Right lung (tissue), 5 donors: ENCODE measurements around the gene NGDN. TPM values are rescaled to one million over a fixed set of nuclear protein-coding genes. Genes with fewer than 3 reads are reported as not detected.
"Not testable (repeated sequence)": the region's sequence is repeated elsewhere in the genome, so short reads cannot be mapped to it uniquely, and the experiment has no call there.

Source experiments
- DNase-seq, 2 donors: peaks; one replicate each; pipeline ENCODE4 v3.0.0-alpha.2; 2013
- polyA plus RNA-seq, 5 donors: library from polyadenylated mRNA; unstranded; fragments of 120-200 nt; gene quantifications; one replicate each; pipeline versions ENCODE4 v1.2.1 to v1.2.3, GENCODE V29; 2013; ENCODE audit warnings: inconsistent platforms in 1 of 5, low replicate concordance in 1 of 5; ENCODE audit not compliant: insufficient read length in 5 of 5, insufficient read depth in 1 of 5

Gene NGDN
- polyA plus RNA-seq, 5 donors, result 60.6 to 75.5 (median 64.0) TPM

DNA sequence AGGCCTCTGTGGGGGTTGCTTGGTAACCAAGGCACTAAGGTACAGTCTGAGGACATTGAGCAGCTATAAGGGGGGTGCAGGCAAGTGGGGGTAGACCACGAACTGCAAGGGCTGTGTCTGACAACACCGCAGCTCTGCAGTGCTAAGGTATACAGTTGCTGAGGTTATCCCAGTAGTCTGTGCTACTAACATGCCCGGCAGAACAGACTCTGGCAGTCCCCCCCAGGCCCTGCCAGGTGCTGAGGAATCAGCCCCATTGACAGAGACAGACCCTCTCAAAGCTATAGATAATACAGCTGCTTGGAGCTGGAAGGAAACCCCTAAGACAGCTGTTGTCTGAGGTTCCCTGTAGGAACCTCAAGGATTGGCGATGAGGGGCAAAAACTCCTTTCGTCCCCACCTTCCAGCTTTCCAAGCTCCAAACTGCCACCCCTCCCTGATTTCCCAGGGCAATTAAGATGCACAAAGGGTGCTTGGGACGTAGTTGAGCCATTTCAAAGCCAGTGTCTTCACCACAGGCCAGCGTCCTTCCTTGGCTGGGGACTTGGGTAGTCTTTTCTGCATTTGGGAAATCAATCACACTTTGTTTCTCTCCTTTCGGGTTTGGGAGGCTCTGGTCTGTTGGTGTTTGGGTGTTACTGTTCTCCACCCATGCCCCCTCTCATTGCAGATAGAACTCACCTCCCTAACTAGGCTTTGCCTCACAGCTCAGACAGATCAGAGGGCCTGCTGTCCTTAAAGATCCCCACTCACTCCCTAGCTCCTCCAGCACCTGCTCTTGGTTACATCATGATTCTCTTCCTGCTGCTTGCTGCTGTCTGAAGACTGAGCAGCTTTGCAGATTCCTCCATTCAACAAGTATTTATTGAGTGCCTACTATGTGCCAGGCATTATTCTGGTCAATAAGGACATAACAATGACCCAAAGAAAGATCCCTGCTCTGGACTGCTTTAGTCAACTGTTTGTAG lies 32.1 kb upstream of the NGDN start:
- DNase-seq, result no peak

DNA sequence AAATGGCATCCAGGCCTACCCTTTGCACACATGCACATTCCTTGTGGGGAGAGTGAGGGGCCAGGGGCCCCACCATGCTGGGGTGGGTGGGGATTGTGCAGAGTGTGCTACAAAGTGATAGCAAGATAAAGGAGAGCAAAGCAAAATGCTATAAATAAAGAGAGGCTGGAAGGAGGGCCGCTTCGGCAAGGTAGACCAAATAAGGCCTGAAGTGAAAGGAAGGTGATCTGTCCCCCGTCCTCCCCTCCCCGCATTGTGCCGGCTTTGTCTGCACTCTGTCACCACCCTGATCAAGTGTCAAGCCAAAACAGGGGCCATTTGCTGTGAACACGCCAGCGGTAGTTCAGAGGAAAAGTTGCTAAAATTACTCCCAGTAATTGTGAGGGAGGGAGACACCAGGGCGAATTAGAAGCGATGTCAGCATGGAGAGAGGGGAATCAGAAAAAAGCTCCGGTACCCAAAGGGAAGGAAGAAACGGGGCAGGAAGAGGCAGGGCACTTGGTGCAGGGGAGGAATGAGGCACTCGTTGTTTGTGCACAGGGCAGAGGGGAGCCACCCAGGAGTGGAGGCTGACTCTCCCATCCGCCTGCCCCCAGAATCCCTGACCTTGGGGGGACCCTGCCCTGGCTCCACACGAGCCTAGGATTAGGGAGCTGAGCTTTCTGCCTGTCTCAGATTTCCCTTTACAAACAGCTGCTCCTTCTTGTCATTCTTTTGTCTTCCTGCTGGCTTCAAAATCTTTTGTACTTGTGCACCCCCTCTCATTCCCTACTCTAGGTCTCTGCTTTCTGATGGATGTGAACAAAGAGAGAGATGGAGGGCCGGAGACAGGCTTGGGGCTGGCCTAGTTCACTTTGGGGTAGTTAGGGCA lies 31.2 kb upstream of the NGDN start:
- DNase-seq, result no peak

DNA sequence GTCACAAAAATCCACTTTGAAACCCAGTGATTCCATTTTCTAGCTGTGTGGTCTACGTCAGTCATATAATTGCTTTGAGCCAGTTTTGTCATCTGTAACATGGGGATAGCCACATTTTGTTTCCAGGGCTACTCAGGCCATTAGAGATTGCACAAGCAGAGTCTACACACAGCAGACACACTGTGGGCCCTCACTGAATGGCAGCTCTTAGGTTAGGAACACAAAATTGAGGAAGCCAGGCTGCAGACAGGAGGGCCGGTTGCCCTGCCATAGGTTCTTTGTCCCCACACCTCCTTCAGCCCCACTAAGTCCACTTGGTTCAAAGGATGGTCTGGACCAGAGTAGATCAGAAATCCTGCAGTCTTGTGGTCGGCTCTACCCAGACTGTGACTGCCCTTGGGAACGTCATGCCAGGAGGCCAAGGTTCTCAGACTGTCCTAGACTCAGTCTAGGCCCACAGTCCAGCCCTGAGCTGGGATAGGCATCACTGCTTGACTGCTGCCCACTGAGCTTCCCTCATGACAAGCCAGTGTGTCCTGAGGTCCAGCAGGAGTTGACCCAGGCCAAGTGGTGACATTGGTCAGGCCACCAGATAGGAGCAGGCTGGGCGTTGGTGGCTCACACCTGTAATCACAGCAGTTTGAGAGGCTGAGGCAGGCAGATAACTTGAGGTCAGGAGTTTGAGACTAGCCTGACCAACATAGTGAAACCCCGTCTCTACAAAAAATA lies 30.2 kb upstream of the NGDN start:
- no peak for DNase-seq

DNA sequence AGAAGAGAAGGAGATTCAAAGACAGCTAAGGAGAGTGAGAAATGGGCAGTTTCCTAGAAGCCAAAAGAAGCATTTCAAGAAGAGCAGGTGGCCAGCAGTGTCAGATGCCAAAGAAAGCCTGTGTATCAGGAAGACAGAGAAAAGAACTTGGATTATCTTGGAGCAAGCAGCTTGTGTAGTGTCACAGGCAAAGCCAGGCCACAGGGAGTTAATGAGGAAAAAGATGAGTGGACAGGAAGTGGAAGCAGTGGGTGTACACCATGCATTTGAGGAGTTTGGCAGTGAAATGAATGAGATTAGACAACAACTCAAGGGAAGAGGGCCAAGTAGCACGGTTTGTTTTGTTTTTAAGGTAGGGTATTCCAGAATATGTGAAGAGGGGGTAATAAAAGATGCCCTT lies 28.4 kb upstream of the NGDN start:
- DNase-seq, result no peak

DNA sequence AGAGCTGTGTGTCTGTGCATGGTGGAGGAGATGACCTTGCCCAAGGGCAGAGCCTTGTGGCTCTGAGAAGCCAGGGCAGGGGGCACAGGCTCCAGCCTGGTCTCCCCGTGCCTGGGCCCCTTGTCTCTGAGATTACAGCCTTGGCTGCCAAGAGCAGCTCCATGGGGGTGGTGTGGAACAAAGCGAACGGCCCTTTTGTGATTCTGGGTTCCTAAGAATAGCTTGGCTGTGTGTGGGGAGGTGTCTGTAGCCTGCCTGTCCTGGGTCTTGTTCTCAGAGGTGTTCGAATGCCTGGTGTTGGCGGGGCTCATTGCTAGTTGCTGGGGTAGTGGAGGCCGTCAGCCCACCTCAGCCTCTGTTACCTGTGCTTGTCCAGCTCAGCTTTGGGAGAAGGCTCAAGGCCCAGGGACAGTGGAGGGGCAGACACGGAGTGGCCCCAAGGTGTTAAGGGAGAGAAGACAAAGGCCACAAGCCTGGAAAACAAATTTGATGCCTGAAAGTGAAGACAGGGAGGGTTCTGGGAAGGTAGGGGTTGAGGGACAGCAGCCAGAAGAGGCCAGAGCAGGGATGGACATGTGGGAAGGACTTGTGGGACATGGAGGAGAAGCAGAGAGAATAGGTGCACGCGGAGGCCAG lies 26.7 kb upstream of the NGDN start:
- no peak for DNase-seq

DNA sequence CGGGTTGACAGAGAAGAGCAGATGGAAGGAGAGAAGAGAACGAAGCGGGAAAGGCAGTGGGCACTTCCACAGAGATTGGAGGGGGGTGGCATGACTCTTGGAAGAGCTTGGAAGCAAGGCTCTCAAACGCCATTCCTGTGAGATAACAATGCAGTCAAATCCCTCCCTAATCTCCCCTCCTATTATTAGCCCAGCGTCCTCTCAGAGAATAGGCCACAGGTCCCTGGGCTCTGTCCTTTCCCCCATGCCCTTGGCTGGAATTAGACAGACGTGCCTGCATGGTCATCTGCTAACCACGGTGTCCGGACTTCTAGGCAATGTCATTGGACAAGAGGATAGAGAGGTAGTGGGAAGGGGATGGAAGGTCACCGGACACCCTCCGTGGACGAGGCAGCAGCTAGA lies 26.1 kb upstream of the NGDN start:
- no peak for DNase-seq

DNA sequence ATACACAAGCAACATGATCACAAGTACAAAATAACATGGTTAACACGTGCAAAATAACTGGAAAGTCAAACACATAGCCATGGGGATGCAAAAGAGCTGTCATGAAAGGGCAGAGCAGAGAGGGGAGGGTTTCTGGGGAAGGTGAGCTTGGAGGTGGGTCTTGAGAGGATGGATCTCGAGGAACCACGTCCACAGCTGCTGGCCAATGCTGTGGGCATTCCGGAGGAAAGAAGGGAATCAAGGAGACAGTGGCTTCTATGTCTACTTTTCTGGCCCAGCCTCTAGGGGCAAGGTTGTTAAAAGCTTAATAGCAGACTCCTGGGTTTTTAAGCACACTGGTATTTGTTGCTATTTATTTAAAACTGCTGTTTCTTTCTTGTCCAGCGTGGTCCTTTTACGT lies 25.6 kb upstream of the NGDN start:
- DNase-seq, result no peak

DNA sequence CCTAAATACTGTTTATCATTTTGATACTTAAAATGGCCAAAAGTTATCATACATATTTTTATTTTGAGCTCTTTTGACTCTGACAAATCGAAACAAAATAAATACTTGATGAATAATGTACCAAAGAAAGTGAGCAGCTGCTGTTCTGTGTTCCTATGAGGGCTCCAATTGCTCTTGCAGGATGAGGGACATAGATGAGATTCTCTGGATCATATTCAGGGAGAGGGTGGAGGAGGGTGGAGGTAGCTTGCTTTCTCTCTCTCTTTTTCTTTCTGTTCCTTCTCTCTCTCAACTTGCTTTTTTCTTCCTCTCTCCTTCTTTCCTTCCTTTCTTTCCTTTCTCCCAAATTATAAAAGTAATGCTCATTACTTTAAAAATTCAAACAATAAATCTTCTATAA lies 25.2 kb upstream of the NGDN start:
- no peak for DNase-seq

DNA sequence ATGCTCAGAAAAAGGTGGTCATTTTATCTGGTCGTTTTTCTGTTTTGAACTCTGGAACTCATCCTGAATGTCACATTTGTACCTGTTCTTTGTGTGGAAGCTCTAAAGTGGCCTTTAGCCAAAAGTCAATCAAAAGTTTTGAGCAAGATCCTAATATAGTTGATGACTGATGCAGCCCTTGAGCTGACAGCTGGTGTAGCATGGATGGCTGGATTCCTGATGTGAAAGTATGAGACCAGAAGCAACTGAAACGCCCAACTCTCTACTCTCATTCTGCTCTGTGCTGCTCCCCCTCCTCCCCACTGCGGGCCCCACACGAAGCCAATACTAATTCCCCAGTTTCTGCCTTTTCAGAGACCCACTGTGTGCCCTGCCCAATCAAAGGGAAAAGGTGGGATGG lies 23.7 kb upstream of the NGDN start:
- no peak for DNase-seq

DNA sequence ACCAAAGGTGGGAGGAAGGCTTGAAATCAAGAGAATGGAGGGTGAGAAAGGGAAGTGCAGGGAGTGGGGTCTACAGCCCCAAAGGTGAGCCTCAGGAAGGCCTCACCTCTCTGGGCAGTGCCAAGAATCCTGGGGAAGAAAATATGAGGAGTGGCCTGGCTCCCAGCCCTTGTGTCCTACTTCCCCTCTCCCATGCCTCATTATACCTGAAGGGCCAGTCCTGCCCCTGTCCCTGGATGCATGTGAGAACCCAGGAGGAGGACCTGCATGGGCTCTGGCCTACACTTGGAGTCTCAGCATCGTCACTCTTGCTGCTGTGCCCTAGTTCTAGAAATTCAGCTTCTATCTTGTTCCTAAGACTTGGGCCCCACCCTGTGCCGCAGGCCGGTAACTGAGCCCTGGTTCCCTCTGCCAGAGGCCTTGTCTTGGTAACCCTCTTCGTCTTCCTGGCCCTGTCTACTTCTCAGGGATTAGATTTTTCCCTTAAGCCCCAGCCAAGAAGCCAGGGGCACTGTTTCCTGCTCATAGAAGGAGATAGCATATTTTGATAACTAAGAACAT lies 23.1 kb upstream of the NGDN start:
- DNase-seq, result no peak

DNA sequence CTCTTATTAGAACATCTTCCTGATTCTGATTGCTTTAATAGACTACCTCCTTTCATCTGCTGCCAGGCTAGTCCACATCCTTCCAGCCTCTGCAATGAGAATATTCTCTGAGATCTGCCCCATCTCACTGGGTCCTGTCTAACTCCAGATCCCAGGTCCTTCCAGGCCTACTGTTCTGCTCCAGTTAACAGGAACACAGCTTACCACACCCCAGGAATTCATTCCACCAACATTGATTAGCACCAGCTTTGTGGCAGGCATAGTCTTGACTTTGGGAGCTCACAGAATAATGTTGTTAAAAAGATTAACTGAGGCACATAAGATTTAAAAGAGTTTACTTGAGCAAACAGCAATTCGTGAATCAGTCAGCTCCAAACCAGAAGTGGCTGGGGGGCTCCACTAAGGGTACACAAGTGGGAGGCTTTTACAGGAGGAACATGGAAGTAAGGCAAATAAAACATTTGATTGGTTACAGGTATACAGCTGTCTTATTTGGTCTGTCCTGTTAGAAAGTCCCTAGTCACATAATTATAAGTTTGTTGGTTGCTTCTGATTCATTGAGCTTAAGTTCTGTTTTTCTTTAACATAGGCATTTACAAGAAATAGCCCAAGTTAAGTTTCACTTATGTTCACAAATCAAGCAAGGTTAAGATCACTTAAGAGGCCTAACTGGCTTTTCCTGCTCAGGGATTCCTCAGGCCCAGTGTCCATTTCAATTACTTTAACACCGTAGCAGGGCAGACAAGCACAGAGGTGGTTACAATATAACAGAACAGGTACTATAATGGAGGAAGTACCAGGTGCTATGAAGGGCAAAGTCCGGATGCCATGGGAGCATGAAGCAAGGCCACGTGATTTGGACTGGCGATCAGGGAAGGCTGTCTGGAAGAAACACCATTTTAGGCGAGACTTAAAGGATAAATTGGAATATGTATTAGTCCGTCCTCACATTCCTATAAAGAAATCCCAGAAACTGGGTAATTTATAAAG lies 21.8 kb upstream of the NGDN start:
- DNase-seq, result peak in 1 of 2 donors; percentile 18

DNA sequence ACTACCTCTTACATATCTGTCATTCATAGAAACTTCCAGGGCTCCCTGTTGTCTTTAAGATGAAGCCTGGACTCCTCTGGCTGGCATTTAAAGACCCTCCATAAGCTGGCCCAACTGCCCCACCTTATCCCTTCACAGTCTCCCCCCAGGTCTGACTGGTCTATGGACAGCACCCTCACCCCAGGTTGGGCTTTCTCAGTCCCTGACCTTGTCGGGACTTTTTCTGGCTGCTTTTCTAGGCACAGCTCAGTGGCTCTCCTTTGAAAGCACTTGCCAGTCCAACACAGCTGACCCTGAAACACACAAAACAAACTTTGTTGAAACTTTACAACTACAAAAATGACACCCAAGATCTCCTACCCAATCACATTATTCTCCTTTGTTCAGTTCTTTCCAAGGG lies 20.2 kb upstream of the NGDN start:
- no peak for DNase-seq

DNA sequence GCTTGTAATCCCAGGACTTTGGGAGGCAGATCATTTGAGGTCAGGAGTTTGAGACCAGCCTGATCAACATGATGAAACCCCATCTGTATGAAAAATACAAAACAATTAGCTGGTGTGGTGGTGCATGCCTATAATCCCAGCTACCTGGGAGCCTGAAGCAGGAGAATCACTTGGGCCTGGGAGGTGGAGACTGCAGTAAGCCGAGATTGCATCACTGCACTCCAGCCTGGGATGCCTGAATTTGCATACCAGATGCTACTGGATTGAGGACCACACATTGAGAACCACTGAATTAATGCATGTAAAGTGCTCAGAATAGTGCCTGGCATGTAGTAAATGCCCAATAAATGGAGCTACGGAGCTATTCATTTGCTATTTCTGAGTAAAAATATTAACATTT lies 19.1 kb upstream of the NGDN start:
- no peak for DNase-seq

DNA sequence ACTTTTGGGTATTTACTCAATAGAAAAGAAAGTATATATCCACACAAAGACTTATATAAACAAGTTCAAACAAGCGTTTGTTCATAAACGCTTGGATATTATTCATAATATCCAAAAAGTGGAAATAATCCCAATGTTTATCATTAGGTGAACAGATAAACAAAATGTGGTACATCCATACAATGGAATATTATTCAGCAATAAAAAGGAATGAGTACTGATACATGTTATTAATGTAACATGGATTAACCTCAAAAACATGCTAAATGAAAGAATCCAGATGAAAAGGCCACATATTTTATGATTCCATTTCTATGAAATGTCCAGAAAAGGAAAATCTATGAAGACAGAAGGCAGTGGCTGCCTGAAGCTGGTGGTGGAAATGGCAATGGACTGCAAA lies 17.3 kb upstream of the NGDN start:
- DNase-seq, result no peak

DNA sequence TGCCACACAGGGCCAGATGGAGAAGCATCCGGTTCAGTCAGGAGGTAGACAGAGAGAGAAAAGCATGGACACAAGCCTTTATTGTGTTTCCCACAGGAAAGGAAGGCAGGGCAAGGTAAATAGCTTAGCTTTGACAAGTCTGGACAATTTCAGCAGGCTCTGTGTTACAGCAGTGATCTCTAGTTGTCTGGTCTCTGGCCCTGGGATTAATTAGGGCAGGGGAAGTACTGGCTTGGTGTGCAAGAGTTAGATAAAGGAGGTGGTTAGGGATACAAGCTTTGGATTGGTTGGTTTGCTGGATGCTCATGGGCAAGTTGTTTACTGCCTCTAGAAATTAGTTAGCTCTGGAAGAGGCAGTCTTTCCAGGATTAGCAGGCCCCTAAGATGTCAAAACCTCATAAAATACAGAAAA lies 15.1 kb upstream of the NGDN start:
- no peak for DNase-seq

DNA sequence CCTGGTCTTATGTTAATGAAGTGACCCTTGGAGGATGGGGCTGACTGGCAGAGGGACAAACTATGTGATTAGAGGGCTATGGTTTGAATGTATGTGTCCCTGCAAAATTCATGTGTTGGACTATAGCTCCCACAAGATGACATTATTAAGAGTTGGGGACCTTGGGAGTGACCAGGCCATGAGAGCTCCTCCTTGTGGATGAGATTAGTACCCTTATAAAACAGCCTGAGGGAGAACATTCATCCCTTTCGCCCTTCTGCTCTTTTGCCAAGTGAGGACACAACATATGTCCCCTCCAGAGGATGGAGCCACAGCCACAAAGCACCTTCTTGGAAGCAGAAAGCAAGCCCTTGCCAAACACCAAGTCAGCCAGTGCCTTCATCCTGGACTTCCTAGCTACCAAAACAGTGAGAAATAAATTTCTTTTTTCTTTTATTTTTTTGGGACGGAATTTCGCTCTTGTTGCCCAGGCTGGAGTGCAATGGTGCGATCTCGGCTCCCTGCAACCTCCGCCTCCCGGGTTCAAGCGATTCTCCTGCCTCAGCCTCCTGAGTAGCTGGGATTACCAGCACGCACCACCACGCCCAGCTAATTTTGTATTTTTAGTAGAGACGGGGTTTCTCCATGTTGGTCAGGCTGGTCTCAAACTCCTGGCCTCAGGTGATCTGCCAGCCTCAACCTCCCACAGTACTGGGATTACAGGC lies 12.5 kb upstream of the NGDN start:
- DNase-seq, result not testable (repeated sequence)

DNA sequence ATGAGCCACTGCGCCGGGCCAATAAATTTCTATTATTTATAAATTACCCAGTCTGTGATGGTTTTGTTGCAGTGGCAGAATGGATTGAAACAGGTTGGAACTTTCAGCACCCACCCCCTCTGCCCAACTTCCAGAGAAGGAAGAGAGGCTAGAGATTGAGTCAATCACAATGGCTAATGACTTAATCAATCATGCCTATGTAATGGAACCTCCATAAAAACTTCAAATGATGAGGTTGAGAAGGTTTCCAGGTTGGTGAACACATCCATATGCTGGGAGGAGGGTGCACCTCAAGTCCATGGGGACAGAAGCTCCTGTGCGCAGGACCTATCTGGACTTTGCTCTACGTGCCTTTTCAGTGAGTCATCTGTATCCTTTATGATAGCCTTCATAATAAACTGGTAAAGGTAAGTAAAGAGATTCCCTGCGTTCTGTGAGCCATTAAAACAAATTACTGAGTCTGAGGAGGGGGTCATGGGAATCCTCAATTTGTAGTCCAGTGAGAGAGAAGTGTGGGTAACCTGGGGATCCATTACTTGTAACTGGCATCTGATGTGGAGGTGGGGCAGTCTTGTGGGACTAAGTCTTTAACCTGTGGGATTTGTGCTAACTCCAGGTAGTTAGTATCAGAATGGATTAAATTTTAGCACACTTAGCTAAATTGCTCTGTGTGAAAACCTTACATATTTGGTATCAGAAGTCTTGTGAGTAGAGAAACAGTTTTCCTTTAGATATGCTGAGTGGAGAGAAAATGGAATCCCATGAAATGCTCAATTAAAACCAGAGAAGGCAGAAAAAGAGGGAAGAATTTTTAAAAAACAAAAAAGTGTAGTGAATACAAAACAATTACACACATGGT lies 11.7 kb upstream of the NGDN start:
- DNase-seq, result no peak

DNA sequence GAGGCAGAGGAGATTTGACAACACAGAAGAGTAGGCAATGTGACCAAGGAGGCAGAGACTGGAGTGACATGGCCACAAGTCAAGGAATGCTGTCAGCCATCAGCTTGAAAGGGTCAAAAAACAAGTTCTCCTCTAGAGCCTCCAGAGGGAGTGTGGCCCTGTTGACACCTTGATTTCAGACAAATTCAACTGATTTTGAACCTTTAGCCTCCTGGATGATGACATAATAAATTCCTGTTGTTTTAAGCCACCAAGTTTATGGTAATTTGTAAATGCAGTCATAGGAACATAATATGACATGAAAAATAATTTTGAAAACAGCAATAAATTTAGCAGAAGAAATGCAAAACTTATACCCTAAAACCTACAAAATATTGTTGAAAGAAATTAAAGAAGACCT lies 8.5 kb upstream of the NGDN start:
- no peak for DNase-seq
